ENCODE measurements around the gene KDM8.

KDM8 gene

DNA sequence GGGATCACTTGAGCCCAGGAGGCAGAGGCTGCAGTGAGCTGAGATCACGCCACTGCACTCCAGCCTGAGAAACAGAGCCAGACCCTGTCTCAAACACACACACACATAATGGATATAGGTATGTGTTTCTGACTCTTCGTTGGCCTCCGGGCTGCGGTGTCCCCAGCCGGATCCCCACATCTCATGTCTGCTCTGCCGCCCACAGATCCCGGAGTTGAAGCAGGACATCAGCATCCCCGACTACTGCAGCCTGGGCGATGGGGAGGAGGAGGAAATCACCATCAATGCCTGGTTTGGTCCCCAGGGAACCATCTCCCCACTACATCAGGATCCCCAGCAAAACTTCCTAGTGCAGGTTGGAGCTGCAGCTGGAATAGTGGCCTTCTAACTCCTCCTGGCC, 15.4 kb downstream of the KDM8 start:
- DNase-seq: no peak

DNA sequence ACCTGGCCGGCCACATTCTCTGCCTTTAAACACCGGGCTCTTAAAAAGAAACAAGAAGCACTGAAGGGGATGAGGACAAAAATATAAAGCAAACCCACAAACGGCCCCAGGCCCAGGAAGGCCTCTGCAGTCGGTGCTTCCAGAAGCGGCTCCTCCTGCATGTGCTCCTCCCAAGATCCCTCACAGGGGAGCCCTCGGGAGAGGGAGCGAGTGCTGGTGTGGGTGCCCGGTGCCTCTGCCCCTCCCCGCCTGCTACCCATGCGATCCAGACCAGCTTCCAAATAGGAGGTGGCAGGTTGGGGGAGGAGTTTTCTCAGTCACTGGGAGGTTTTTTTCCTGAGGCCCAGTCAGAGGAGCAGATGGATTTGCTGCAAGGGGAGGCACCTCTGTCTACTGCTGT, 15.8 kb downstream of the KDM8 start:
- DNase-seq: no peak

DNA sequence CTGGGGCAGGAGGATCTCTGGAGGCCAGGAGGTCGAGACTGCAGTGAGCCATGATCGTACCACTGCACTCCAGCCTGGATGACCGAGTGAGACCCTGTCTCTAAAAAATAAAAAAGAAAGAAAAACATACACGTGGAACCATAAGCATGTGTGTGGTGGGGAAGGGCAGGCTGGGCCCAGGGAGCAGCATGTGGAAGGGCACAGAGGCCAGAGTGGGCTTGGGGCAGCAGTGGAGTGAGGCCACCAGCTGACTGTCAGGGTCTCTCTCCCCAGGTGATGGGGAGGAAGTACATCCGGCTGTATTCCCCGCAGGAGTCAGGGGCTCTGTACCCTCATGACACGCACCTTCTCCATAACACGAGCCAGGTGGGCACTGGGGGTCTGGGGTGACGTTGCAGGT, 16.8 kb downstream of the KDM8 start:
- DNase-seq: no peak

DNA sequence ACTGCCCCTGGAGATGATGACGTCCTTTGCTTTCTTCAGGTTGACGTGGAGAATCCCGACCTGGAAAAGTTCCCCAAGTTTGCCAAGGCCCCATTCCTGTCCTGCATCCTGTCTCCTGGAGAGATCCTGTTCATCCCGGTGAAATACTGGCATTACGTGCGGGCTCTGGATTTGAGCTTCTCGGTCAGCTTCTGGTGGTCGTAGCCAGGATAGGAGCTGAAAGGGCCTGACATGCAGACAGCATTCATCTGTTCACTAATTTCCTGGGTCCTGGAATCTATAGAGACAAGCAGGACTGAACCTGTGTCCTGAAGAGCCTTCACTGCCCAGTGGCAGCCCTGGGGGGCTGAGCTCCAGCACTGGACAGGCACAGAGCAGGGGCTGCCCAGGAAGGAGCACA, 17.2 kb downstream of the KDM8 start:
- no peak for DNase-seq

DNA sequence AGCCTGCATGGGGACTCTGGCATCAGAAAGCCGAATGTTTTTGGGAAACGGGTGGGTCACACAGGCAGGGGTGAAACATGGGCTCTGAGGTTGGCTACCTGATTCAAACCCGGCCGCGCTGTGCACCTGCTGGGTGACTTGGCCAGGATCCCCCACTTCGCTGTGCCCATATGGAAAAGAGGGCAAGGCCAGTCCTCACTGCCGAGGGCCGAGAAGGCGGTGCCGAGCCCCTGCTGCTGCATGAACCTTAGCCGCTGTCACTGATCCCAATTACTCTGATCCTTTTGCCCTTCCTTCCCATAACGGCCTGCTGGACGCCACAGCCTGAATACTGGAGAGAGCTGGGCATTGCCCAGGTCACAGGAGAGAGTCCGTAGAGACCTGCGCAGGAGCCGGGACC, 17.7 kb downstream of the KDM8 start:
- no peak for DNase-seq

DNA sequence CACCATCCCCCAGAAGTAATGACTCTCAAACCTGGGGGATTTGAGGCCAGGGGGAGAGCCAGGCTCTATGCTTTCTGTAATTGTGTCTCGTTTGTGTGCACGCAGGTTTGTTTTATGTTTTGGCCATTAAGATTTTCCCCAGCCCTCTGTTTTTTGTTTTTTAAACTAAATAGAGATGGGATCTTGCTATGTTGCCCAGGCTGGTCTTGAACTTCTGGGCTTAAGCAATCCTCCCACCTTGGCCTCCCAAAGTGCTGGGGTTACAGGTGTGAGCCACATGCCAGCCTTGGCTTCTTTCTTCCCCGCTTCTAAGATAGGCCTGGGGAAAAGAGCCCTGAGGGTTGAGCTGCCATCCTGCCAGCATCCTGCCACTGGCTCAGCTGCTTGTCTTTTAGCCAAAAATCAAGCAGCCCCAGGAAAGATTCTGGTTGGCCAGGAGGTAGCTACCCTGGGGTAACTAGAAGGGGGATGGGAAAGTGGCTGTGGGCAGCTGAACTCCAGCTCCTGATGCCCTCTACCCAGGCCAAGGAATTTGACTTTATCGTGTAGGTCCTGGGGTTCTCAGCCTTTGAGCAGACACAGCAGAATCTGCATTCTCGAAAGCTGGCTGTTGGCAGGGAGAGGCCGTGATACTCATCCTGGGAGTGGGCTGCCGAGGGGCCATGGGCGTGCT, 18.4 kb downstream of the KDM8 start:
- no peak for DNase-seq

DNA sequence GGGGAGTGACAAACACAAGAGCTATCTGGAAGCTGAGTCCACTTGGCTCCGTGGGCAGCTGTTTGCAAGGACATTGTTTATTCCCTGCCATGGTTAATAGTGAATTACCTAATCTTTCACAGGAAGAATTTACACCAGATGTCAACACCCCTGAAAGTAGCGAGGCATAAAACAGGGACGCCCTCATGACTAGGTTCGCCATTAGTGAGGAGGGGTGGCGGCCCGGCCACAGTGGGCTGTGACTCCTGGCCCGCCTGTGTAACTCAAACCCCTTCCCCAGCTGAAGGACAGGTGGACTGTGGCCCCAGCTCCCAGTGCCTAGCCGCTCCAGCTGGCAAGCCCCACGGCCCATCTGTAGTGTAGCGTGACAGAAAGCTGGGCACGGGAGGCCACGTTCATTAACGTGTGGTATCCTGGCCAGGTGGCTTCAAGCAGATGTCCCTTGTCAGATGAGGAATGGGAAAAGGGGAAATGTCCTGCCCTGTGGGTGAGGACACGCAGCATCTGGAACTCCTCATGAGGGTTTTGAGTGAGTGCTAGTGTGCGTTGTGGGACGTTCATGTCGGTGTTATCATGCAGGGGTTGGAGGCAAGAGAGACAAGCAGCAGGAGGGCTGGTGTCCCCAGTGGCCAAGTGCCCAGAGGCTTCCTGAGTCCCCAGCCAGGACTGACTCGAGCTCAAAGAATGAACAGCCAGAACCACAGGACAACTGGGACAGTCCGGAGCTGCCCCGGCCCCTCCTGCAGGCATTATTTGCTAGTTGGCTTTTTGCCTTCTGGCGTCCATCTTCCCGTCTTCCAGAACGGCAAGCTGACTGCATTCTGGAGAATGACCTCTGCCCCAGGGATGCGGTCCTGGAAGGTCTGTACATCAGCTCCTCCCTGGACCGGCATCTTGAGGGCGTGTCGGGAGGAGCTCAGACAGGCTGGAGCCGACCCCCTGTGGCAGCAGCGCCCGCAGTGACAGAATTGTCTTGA, 19.2 kb downstream of the KDM8 start:
- no peak for DNase-seq

DNA sequence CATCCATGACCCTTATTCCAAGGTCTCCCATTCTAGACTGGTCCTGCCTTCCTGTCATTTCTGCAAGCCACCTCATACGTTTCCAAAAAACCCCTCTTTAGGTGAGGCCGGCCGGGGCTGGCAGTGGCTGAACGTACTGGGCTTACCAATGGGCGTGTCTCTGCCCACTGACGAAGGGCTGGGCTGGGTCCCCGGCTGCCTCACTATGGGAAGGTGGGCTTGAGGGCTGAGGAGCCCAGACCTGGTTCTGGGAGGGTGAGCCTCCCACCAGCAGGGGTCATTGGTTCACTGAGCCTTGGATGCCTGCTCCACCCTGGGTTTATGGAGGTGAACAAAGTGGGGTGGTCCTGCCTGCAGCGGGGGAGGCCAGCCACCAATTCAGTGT, 19.9 kb downstream of the KDM8 start:
- no peak for DNase-seq

DNA sequence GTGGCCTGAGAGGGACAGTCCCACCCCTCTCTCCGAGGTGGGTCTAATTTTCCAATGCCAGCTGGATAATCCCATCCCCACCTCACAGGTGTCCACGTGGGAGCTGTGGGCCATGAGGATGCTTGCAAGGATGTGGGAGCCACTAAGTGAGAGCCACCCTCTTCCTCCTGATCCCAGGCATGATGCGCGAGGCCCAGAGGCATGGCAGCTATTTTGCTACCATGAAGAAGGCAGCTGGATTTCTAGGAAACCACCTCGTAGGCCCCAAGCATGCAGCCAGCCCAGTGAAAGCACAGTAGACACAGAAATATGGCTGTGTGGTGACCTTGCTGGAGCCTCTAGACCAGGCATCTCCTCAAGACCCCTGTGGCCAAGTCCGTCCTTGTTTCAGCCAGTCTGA, 20.4 kb downstream of the KDM8 start:
- DNase-seq: no peak

DNA sequence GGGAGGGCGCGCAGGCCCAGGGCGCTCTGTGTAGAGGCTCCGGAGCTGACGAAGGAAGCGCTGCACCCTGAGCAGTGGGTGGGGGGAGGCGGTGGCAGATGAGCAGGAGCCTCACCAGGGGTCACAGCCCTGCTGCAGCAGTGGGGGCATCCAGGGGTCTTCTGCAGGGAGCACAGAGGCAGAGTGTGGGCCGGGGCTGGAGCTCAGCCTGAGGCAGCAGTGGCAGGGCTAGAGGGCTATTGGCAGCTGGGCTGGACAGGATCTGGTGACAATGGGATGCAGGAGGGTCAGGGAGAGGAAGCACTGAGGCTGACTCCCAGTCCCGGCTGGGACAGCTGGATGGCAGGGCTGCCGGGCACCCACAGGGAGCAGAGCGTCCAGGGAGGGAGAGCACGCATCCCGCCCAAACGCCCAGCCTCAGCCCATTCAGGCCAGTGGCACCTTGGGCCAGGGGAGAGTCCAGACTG, 21.0 kb downstream of the KDM8 start:
- DNase-seq: no peak

DNA sequence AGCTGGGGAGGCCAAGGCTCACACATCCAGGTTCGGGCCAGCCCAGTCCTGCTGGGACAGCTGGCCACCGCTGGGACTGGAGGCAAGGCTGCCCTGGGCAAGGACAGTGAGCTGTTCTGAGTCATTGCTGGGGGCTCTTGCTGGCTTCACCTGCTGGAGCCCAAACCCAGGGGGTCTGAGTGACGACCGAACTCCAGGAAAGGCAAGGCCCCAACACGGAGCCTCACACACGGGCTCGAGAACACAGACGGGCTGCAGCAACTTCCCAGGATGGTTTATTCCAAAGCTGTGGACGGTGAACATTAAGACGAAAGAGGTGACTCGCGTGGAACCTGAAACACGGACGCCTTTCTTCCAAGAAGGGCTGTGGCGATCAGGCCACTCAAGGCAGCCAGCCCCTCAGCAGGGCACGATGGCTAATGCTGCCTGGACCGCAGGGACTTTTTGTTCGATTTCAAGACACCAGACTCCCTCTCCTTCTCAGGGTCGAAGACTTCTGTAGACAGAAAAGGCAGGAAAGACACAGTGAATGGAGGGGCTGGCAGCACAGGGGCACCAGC, 21.5 kb downstream of the KDM8 start:
- DNase-seq: no peak

DNA sequence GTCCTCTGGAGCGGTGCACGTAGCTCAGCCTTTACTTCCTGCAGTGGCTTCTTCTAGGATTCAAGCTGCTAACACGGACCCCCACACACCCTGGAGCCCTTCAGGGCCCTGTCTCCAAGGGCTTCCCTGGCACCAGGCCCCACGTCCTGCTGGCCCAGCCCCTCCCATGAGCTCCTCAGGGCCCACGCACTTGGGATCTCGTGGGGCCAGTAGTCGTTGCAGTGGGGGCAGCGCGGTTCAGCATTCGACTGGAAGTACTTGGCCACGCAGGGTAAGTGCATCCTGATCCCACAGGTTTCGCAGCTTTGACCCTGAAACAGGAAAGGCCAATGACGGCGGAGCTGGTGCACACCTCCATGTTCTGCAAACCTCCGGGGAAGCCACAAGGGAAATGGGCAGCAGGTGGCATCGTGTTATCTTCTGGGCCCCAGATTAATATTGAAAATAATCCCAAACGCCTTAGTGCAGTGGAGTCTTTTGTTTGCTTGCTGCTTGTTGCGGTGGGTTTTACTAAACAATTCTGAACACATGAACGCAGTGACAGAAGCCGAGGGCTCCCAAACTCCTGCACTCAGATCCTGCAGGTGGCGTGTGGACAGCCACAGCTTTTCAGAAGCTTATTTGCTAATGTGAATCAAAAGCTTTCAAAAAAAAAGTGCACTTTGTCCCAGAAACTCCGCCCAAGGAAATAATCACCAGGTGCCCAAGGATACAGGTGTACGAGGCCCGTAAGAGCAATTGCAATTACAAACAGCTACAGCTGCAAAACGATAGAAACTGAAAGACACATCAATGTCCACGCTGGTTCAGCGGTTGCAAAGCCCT, 22.4 kb downstream of the KDM8 start:
- no peak for DNase-seq

DNA sequence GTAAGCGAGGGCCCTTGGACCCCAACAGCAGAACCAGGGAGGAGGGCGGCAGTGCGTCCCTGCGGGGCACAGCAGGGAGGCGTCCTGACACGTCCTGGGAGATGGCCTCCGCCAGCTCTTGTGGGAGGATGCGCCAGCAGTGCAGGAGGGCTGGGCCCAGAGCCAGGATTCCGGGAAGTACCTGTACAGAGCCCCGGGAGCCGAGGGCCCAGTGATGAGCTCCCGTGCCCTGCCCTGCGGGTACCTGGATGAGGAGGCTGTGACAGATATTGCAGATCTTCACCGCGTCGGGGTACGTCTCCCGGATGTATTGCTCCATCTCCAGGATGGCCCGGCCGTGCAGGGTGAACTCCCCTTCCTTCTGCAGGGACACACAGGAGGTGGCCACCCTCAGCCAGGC, 23.1 kb downstream of the KDM8 start:
- DNase-seq: no peak

DNA sequence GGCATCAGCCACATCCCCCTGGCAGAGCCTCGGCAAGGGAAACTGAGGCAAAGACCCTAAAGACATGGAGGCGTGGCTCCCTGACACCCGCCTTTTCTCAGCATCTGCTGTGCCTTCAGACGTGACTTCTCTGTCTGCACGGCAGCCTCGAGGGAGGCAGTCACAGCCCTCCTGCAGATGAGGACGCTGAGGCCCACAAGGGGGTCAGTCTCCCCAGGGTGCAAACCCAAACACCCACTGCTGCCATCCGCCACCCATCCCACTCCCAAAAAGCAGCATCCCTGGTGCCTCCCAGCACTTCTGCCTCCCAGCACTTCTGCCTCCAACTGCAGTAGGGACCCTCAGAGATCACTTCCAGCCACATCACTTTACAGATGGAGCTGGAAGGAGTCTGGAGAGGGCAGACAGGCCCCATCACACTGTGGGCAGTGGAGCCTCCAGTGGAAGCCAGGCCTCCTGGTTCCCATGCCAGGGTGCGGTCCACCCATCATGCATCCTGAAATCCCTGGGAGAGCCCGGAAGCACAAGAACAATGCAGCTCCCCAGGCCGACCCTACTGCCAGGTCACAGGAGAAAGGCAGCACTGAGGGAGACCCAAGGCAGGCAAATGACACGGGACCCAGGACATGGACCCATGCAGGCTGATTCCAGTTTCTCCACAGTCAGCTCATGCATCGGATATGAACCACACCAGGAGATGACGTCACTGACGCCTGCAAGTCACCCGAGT, 23.8 kb downstream of the KDM8 start:
- DNase-seq: no peak

DNA sequence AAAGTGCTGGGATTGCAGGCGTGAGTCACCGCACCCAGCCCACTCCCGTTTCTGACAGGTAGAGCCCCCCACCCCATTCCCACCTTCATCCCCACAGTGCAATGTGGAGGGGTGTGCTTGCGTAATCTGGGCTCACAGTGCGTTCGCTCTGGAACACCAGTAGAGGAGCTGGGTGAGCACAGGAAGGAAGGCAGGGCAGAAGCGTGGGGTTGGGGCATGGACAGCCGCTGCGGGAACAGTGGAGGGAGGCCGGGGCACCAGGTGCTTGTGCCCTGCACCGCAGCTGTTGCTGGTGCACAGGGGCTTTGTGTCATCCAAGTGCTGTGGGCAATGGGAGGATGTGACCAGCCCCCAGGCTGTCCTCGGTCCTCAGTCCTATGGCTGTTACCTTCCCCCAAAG, 24.7 kb downstream of the KDM8 start:
- no peak for DNase-seq

DNA sequence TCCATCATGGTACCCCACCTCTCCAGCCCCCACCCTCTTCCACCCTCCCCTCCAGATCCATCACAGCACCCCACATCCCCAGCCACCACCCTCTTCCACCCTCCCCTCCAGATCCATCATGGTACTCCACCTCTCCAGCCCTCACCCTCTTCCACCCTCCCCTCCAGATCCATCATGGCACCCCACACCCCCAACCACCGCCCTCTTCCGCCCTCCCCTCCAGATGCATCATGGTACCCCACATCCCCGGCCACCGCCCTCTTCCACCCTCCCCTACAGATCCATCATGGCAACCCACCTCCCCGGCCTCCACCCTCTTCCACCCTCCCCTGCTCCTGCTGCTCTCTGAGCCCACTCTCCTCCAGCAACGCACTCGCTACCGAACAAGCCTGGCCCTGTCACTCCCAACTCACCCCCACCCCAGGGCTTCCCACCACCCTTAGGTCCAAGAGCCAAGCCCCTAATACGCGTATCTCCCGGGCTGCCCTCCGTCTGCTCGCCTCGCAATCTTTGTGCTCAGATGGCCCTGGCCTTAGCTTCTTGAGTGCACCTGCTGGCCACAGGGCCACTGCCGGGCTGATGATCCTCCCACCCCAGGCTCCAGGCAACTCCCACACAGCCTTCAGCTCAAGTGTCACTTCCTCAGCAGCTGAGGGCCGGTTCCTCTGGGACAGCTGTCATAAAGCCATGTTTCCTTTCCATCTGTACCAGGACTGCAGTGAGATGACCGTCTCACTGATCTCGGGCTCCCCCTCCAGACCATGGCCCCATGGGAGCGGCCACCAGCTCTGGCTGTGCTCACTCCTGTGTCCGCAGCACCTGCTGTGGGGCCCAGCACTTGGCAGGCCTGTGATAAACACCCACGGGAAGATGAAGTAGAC, 25.5 kb downstream of the KDM8 start:
- no peak for DNase-seq

DNA sequence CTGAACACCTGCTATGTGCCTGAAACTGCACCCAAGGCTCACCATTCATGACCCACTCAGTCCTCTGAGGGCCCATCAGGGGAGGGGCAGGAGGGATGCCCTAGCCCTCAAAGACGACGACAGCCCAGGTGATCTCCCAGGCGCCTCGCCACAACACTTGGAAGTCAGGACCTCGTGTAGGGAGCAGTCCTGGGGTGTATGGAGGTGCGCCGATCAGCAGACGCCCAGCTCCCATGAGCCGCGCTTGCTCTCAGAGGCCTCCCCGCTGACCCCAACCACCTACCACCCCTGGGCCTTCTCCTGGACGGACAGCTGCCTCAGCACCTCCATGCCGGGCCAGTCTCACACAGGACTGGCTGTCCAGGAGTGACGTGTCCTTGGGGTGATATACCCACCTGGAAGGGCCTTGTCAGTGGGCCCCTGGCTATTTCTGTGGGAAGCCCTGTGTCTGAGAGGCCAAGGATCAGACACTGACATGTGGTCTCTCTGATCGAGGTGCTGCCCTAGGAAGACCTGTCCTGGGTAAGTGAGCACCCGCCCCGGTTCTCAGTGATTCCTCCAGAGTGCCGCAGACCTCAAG, 26.7 kb downstream of the KDM8 start:
- no peak for DNase-seq

DNA sequence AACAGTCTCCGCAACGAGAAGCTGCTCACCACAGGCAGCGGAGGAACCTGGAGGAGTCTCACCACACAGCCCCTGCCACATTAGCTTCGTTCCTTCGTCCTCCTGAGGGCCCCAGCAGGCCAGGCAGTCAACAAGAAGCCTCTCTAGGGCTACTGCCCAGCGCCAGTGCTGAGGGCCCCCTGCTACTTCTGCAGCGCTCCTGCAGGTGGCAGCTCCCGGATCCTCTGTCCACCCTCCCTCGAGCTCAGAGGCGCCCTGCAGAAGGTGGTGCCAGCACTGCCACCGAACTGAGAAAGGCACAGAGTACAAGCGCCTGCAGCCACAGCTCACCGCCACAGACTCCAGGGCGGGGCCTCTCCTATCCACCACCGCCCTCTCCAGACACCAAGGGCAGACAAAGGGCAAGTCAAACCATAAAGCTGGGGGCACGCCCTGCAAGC, 27.3 kb downstream of the KDM8 start:
- DNase-seq: peak; percentile 62 to 63

DNA sequence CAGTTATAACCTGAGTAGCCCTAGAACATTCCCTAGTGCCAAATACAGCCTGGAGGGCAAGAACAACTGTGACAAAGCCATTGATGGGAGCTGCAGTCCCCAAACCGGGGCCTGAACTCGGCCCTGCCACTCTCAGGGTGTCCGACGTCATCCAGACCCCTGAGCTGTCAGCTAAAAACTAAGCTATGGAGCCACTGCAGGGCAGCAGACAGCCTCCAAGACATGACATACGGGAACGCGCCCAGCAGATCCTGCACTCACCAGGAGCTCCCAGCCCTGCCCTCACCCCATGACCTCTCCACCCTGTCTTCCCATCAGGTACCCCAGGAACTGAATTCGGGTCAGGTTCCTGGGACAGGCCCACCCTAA, 28.4 kb downstream of the KDM8 start:
- DNase-seq: no peak

DNA sequence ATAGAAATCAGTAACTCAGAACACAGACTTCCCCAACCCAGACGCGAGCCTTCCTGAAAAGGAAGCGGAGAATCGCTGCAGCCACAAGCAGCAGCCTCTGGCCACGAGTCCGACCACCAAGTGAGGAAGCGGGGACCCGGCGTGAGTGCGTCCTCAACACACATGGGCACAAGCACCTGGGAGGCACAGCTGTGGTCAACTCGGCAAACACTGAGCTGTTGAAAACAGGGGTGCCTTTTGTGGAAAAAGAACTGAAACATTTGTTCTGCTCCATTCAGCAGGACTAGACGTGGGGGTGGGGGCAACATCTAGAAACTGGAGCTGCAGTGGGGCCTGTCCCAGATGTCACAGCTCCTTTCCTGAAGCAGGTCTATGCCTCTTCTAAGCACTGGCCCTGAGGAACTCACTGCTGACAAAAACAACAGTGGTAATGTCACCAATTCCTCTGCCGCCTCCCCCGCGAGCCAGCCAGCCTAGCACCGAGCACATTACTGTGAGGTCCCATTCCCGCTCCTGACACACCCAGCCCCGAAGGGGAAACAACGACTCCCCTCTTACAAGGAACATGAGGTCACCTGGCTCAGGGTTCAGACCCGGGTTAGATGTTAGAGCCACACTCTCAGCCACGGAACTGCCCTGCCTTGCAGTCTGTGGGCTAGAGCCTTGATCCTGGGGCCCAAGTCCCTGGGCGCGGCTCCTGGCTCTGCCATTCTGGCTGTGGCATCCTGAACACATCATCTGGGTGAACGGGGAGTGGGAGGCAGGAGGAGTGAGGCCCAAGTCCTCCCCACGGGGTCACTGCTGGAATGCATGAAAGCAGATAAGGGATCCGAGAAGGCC, 29.0 kb downstream of the KDM8 start:
- peak; percentile 36 to 43 for DNase-seq

Data from activated CD4-positive, alpha-beta T cell treated with anti-CD3 and anti-CD28 coated beads, Interleukin-2, amount 50 U/mL, for 4 hours (primary cell).